8988T (cell line): ENCODE results near the gene DNAJB9.

Source experiments
- DNase-seq: peaks from one replicate; pipeline ENCODE4 v3.0.0; 2011

The DNAJB9 gene

DNA sequence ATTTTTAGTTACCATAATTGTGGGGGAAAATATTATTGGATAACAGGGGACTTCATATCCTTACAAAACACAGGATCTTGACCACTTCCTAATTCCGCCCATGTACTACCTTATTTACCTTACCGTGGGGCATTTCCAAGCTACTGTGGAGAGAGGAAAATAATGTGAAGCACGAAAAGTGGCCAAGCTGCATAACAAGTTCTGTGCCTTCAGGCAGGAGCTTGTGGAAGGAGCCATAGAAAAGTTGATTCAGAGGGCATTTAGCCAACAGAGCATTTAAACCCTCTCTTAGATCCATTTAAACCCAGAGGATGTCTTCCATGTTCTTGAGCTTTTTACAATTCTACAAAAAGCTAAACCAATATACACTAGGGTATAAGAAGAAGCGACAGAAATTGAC, 41.6 kb downstream of the DNAJB9 start:
- no peak for DNase-seq

DNA sequence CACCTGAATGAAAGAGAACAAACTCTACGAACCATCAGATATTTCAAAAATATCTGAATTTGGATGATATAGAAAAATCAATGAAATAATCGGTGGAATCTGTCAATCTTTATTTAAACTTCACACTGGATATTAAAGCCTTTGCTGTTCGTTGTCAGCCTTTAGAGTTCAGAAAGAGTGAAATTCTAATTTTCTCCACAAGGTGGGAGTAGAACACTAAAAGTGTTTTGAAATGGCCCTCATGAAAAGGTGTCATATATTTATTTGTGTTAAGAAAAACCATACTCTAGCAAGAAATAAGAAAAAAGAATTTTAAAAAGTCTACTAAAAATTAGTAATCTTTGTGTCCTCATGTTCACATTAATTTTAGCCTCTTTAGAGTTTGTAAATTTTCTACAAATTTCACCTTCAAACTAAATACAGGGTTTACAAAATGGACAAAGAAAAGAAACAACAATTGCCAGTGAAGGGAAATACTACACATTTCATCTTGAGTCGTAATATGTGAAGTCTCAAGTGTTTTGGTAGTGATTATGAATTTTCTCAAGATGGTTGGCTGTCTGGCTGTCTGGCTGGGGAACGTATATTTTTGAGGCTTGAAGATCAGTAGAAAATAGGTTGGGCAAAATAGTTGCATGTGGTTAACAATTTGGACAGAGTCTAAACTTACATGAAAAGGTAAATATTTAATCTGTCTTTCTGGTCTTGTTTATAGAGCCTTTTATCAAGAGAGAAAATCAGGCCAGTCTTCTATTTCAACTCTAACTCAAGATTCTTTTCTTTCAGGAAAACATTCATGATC, 43.7 kb downstream of the DNAJB9 start:
- DNase-seq, result no peak

- DNase-seq, result no peak
These were observed 44.3 kb downstream of the DNAJB9 start for GRCh38 chr7:108613949-108614381.

DNA sequence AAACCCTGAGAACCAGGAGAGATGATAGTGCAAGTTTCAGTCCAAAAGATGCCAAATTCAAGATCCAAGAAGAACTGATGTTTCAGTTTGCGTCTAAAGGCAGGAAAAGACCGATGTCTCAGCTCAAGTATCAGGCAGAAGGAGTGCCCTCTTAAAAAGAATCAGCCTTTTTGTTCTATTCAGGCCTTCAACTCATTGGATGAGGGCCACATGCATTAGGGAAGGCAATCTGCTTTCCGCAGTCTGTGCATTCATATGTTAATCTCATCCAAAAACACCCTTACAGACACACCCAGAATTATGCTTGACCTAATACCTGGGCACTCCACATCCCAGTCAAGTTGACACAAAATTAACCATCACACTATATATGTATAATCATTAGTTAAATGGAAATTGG, 45.2 kb downstream of the DNAJB9 start:
- no peak for DNase-seq

DNA sequence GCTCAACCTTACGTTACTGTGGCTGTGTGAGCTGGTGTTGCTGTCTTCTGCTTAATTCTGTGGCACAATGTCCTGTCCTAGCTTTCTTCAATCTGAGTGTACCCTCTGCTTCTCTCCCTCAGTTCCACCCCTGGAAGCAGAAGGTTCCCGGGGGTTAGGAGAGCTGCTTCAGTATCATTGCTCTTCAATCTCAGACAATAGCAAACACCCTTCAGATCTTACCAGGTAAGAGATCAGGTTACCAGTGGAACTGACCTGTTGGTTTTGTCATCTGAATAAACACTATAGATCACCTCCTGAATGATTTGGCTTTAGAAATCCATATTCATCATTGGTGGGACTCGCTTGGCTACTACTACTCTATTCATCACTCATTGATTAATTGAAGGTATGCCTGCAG, 48.4 kb downstream of the DNAJB9 start:
- no peak for DNase-seq

- no peak for DNase-seq
These were observed 53.5 kb downstream of the DNAJB9 start for GRCh38 chr7:108623220-108623619.
